Spleen (tissue), 7 donors: ENCODE measurements around the gene FETUB.

Source experiments
- POLR2A ChIP-seq, 3 donors: fragments of 450-650 bp; IDR thresholded peaks; one replicate each; pipeline ENCODE4 v1.5.1; 2017; ENCODE audit warnings: antibody characterized with exemption in 3 of 3, mild to moderate bottlenecking in 1 of 3
- POLR2AphosphoS5 ChIP-seq, 3 donors: sonication (generic); formaldehyde crosslinking; IDR thresholded peaks; one replicate each; pipeline ENCODE4 v1.5.1; 2017; ENCODE audit warnings: antibody characterized with exemption in 3 of 3
- TF ChIP-seq, protein P1 (sequence below), 11 experiments: fragments of 200-600 bp in 7 of 11; fragments of 450-650 bp in 4 of 11; sonication (generic) in 4 of 11; IDR thresholded peaks in 8 of 11; conservative IDR thresholded peaks in 3 of 11; 1 replicate in 7 of 11; 2 replicates in 4 of 11; pipeline versions ENCODE4 v1.4.0 to v1.8.0; 2016 to 2021; ENCODE audit warnings: antibody characterized with exemption in 11 of 11, inconsistent platforms in 4 of 11, mild to moderate bottlenecking in 1 of 11
- donor health status: DM: no; HTN: no; CAD: no; lungs with moderate emphysema.
- donor health status: DM: no; HTN: no; CAD: no.
- donor health status: DM: no; HTN: no; CAD: no.

DNA sequence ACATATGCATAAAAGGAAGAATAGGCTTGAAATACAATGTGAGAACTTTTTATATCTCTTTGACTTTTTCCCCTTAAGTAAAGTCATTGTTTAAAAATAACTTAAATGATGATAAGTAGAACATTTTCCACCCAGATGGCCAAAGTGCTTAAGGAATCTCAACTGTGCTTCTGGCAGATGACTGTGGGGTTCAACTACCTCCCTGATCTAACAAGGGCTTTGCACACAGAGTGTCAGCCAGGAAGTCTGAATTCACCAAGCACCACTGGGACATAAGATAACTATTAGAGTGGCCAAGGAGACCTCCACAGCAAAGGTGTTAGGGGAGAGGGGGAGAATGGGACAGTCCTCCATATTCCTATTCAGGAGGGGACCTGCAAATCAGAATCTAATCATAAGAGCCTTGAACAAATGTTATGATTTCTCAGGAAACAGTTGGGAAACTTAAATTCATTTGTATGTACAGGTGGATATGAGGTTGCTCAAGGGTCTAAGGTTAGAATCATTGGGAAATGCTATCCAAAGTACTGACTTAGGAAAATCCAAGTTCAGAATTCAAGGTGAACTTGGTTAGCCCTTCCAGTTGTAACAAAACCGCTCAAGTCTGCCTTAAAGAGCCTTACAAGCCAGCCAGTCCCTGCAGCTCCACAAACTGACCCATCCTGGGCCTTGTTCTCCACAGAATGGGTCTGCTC lies at the start of gene FETUB:
- TF ChIP-seq, protein P1, sequence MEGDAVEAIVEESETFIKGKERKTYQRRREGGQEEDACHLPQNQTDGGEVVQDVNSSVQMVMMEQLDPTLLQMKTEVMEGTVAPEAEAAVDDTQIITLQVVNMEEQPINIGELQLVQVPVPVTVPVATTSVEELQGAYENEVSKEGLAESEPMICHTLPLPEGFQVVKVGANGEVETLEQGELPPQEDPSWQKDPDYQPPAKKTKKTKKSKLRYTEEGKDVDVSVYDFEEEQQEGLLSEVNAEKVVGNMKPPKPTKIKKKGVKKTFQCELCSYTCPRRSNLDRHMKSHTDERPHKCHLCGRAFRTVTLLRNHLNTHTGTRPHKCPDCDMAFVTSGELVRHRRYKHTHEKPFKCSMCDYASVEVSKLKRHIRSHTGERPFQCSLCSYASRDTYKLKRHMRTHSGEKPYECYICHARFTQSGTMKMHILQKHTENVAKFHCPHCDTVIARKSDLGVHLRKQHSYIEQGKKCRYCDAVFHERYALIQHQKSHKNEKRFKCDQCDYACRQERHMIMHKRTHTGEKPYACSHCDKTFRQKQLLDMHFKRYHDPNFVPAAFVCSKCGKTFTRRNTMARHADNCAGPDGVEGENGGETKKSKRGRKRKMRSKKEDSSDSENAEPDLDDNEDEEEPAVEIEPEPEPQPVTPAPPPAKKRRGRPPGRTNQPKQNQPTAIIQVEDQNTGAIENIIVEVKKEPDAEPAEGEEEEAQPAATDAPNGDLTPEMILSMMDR (IDR thresholded peaks at IDR 0.05 in 8 of 11, conservative IDR thresholded peaks at IDR 0.05 in 3 of 11): no peak
- TF ChIP-seq POLR2A (IDR thresholded peaks at IDR 0.05): no peak
- no peak for TF ChIP-seq POLR2AphosphoS5 (IDR thresholded peaks at IDR 0.05)
